Loucy (cell line): Measurements from ENCODE around the gene ITGAL.

Experiments used
- CTCF ChIP-seq: fragments of 200-600 bp; sonication (generic); conservative IDR thresholded peaks from 2 replicates; pipeline ENCODE4 v1.5.1; 2014; ENCODE audit warnings: mild to moderate bottlenecking, antibody characterized with exemption, low read length
- EZH2phosphoT487 ChIP-seq: fragments of 200-600 bp; IDR thresholded peaks from 2 replicates; pipeline ENCODE4 v1.6.1; 2018; ENCODE audit warnings: antibody characterized with exemption, mild to moderate bottlenecking, moderate library complexity, borderline replicate concordance

GRCh38 chr16:30474684-30475083, 2.1 kb downstream of the ITGAL start:
- no peak for TF ChIP-seq CTCF
- no peak for TF ChIP-seq EZH2phosphoT487
